MG63 (cell line): ENCODE results near the gene LCT. TPM values are rescaled to one million over a fixed set of nuclear protein-coding genes. Genes with fewer than 3 reads are reported as not detected.
A peak's percentile ranks its signal among the peaks of the same experiment; 100 is the strongest.

Experiments used
- DNase-seq: peaks from one replicate; pipeline ENCODE4 v3.0.0-alpha.2; 2020
- H3K27me3 ChIP-seq: fragments of 250-450 bp; sonication (Bioruptor Pico); 2 replicates; pipeline ENCODE4 v1.5.1; 2020; ENCODE audit warnings: mild to moderate bottlenecking, moderate library complexity
- H3K36me3 ChIP-seq: fragments of 250-450 bp; sonication (Bioruptor Pico); 2 replicates; pipeline ENCODE4 v1.5.1; 2020; ENCODE audit warnings: mild to moderate bottlenecking, moderate library complexity
- H3K4me3 ChIP-seq: fragments of 250-450 bp; sonication (Bioruptor Pico); 2 replicates; pipeline ENCODE4 v1.5.1; 2020; ENCODE audit warnings: mild to moderate bottlenecking, moderate library complexity
- H3K9me3 ChIP-seq: fragments of 250-450 bp; sonication (Bioruptor Pico); 2 replicates; pipeline ENCODE4 v1.5.1; 2020; ENCODE audit warnings: mild to moderate bottlenecking, moderate library complexity
- total RNA-seq: library from RNA; depleted of rRNA; stranded (reverse); fragments of >200 nt; shearing (Covaris generic); gene quantifications from 2 replicates; pipeline ENCODE4 v1.2.3, GENCODE V29; 2014; ENCODE audit warnings: low replicate concordance; rRNA removed

LCT gene
- total RNA-seq, 1 experiment from 2014 or later: not detected

DNA sequence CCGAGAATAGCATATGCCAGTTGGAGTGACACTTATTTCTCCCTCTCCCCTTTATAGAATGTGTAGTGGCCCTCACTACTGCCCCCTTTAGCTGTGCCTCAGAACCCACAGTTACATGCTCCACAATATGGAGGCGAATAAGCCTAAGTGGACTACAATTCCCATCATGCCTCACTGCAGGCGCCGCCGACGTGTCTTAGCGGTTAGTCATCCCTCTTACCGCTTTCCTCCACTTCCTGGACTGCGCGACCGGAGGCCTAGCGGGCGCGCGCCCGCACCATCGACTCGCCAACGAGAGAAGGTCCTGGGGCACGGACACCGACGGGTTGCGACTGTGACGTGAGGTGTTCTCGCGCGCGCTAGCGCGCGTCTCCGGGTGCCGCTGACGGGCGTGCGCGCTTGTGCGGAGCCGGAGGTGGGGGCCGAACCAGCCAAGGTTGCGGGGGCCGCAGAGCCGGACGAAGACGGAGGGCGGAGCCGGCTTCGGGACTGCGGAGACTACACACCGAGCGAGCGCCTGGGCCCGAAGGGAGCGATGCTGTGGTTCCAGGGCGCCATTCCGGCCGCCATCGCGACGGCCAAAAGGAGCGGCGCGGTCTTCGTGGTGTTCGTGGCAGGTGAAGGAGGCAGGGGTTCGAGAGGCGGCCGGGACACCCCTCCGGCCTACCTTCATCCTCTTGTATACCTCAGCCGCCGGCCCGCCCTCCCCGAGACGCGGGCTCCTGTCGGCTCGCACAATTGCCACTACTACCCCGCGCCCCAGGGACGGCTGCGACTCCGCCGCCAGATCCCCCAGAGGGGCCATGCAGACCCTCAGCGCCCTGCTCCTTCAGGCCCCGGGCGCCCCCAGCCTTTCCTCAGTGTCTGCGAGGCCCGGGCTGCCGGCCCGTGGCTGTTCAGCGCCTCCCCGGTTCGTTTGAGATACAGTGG, 95.3 kb downstream of the LCT start, which contains the start of gene UBXN4:
Gene UBXN4, plus strand, starts transcription at position 461 of the 930 bp plus-strand sequence. Its CDS starts 75 bp downstream, at position 536.
- DNase-seq: peak; percentile 99
- H3K4me3 ChIP-seq: peak within 1 kb of the TSS; percentile 89
- H3K9me3 ChIP-seq: 0 out of 2 replicates have a peak, but pooled peaks cover 3% of the 10 kb centered on the region
- peaks cover 19% of the 10 kb centered on the region for H3K36me3 ChIP-seq
- H3K27me3 ChIP-seq: no peaks in the 10 kb centered on the region

DNA sequence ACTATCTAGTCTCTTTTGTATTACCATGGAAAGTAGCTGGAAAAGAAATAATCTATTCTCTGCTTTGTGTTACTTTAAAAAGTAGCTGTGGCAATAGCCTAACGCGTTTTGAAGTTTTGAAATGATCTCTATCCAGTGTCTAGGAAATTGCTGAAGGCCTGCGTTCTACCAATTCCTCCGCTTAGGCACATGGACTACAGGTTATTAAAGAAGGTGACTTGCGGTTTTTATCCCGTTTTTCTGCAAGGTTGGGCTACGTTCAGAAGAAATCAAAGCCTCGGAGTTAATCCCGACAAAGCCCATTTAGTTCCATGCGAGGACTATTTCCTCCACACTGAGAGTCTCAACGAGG, 96.0 kb downstream of the LCT start:
- peak overlapping the region; percentile 89; the same call in 1 of the 2 replicates for H3K4me3 ChIP-seq
- H3K27me3 ChIP-seq: no peaks in the 10 kb centered on the region
- peaks cover 17% of the 10 kb centered on the region for H3K36me3 ChIP-seq
- 0 out of 2 replicates have a peak, but pooled peaks cover 3% of the 10 kb centered on the region for H3K9me3 ChIP-seq
- no peak for DNase-seq

DNA sequence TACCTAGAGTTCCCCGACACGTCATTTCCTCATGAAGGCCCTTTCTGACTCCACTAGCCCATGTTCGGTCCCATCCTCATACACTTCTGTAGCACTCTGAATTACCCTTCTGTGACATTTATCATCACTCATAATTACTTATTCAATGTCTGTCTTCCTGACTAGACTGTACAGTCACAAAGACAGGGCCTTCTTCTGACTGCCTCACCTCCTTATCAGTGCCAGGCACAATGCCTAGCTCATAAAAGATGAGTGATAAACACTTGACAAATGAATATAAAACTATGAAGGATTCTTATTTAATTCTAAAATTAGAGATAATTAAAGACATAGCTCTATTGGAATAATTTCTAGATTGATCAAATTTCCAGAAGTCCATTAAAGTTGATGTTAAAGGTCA, 96.8 kb downstream of the LCT start:
- Histone ChIP-seq H3K9me3 (0 out of 2 replicates have a peak, but pooled peaks cover 3% of the 10 kb centered on the region), H3K36me3 (peaks cover 14% of the 10 kb centered on the region), H3K27me3 (no peaks in the 10 kb centered on the region), H3K4me3 (no peak overlapping the region)
- DNase-seq: no peak

Other genes with a start within 250 kb of the LCT start
- gene UBXN4, start 95.3 kb downstream of the LCT start, total RNA-seq: 46.3 and 63.0 TPM in 2 replicates
- gene MCM6, start 39.3 kb upstream of the LCT start, total RNA-seq: 57.0 and 57.1 TPM in 2 replicates
- gene DARS1, start 148.4 kb upstream of the LCT start, total RNA-seq: 107 and 135 TPM in 2 replicates